HepG2 (cell line): Measurements from ENCODE around the gene TUBA4B. TPM values are rescaled to one million over a fixed set of nuclear protein-coding genes. Genes with fewer than 3 reads are reported as not detected.

Source experiments
- ATF7-NPFF ChIP-seq: sonication (generic); formaldehyde crosslinking; IDR thresholded peaks from 2 replicates; pipeline ENCODE4 v1.8.1; 2023; ENCODE audit warnings: mild to moderate bottlenecking, low read depth, missing genetic modification reagents, moderate library complexity
- CBX1 ChIP-seq: IDR thresholded peaks from one replicate; pipeline ENCODE4 v1.6.1; 2016; ENCODE audit warnings: antibody characterized with exemption, low read depth
- DRAP1 ChIP-seq: IDR thresholded peaks from 2 replicates; pipeline ENCODE4 v1.6.1; 2016; ENCODE audit warnings: missing genetic modification reagents, missing compliant biosample characterization
- GPBP1L1 ChIP-seq: sonication (generic); formaldehyde crosslinking; IDR thresholded peaks from 2 replicates; pipeline ENCODE4 v1.5.0; 2020; ENCODE audit warnings: mild to moderate bottlenecking, missing genetic modification reagents
- KAT8 ChIP-seq: IDR thresholded peaks from 2 replicates; pipeline ENCODE4 v1.6.1; 2016; ENCODE audit warnings: missing genetic modification reagents, missing compliant biosample characterization
- KDM1A ChIP-seq: IDR thresholded peaks from 2 replicates; pipeline ENCODE4 v1.6.1; 2016; ENCODE audit warnings: missing compliant biosample characterization
- MED13 ChIP-seq: sonication (generic); formaldehyde crosslinking; IDR thresholded peaks from 2 replicates; pipeline ENCODE4 v1.5.0; 2020; ENCODE audit warnings: missing genetic modification reagents
- PTBP1 ChIP-seq: fragments of 200-400 bp; formaldehyde crosslinking; IDR thresholded peaks from 2 replicates; pipeline ENCODE4 v1.6.1; 2018; ENCODE audit warnings: low read length, low read depth; ENCODE audit not compliant: poor library complexity, severe bottlenecking
- SMAD3 ChIP-seq: sonication (generic); formaldehyde crosslinking; IDR thresholded peaks from 2 replicates; pipeline ENCODE4 v1.4.0; 2020; ENCODE audit warnings: missing genetic modification reagents
- ZFP90 ChIP-seq: sonication (generic); formaldehyde crosslinking; IDR thresholded peaks from 2 replicates; pipeline ENCODE4 v1.8.0; 2022; ENCODE audit warnings: missing genetic modification reagents, mild to moderate bottlenecking, inconsistent platforms, borderline replicate concordance
- ZNF235 ChIP-seq: sonication (generic); formaldehyde crosslinking; IDR thresholded peaks from 2 replicates; pipeline ENCODE4 v1.8.1; 2023; ENCODE audit warnings: mild to moderate bottlenecking, missing genetic modification reagents, borderline replicate concordance
- ZNF263 ChIP-seq: sonication (generic); formaldehyde crosslinking; IDR thresholded peaks from 2 replicates; pipeline ENCODE4 v1.4.0; 2020; ENCODE audit warnings: missing genetic modification reagents
- ZNF556 ChIP-seq: sonication (generic); formaldehyde crosslinking; IDR thresholded peaks from 2 replicates; pipeline ENCODE4 v1.4.0; 2020; ENCODE audit warnings: mild to moderate bottlenecking, missing genetic modification reagents, borderline replicate concordance
- ZNF589 ChIP-seq: sonication (generic); formaldehyde crosslinking; conservative IDR thresholded peaks from 2 replicates; pipeline ENCODE4 v1.8.0; 2022; ENCODE audit warnings: mild to moderate bottlenecking, moderate library complexity, missing genetic modification reagents
- ZNF850 ChIP-seq: sonication (generic); formaldehyde crosslinking; conservative IDR thresholded peaks from 2 replicates; pipeline ENCODE4 v1.9.0; 2021; ENCODE audit warnings: mild to moderate bottlenecking, missing genetic modification reagents
- ZNF878 ChIP-seq: sonication (generic); formaldehyde crosslinking; IDR thresholded peaks from 2 replicates; pipeline ENCODE4 v1.8.1; 2023; ENCODE audit warnings: mild to moderate bottlenecking, missing genetic modification reagents, moderate library complexity
- ZNF883 ChIP-seq: sonication (generic); formaldehyde crosslinking; IDR thresholded peaks from 2 replicates; pipeline ENCODE4 v1.5.1; 2020; ENCODE audit warnings: mild to moderate bottlenecking, missing genetic modification reagents; ENCODE audit errors: not compliant biosample characterization
- polyA plus RNA-seq, 8 experiments: library from polyadenylated mRNA; depleted of rRNA in 3 of 8; stranded (reverse) in 7 of 8; unstranded in 1 of 8; fragments of >200 nt; fragmentation: Illumina TruSeq in 4 of 8; extraction: Trizol in 4 of 8; gene quantifications; 2 replicates each; pipeline versions ENCODE4 v1.2.1 to v1.2.3, GENCODE V29; 2011 to 2016; ENCODE audit warnings: low read depth in 4 of 8, missing spikeins in 1 of 8, mixed read lengths in 1 of 8; ENCODE audit not compliant: insufficient read depth in 1 of 8
- total RNA-seq, 5 experiments: library from RNA; depleted of rRNA; stranded (reverse); fragments of >200 nt; fragmentation: Illumina TruSeq; extraction: Trizol; gene quantifications; 2 replicates each; pipeline ENCODE4 v1.2.3, GENCODE V29; 2016; ENCODE audit warnings: low read depth in 1 of 5
- TF ChIP-seq, protein P1 (sequence below): conservative IDR thresholded peaks from 2 replicates; pipeline ENCODE4 v1.6.1; 2018; ENCODE audit warnings: missing genetic modification reagents
- TF ChIP-seq, protein P2 (sequence below), 2 experiments: fragments of 450-650 bp in 1 of 2; sonication (generic) in 1 of 2; formaldehyde crosslinking; IDR thresholded peaks; 2 replicates each; pipeline versions ENCODE4 v1.5.0 to v1.8.0; 2020 to 2022; ENCODE audit warnings: mild to moderate bottlenecking in 1 of 2, missing genetic modification reagents in 1 of 2
- TF ChIP-seq, protein P3 (sequence below): sonication (generic); formaldehyde crosslinking; IDR thresholded peaks from 2 replicates; pipeline ENCODE4 v1.9.0; 2021; ENCODE audit warnings: missing genetic modification reagents, borderline replicate concordance
- TF ChIP-seq, protein P4 (sequence below): sonication (generic); formaldehyde crosslinking; IDR thresholded peaks from 2 replicates; pipeline ENCODE4 v1.4.0; 2020; ENCODE audit warnings: missing genetic modification reagents; ENCODE audit errors: not compliant biosample characterization

Gene TUBA4B
- total and polyA plus RNA-seq, 2 of the 13 experiments (the other 11 are each of a cell fraction or from before 2014, with no cell fraction given), result 0.18 to 0.22 TPM

- TF ChIP-seq, protein P1, sequence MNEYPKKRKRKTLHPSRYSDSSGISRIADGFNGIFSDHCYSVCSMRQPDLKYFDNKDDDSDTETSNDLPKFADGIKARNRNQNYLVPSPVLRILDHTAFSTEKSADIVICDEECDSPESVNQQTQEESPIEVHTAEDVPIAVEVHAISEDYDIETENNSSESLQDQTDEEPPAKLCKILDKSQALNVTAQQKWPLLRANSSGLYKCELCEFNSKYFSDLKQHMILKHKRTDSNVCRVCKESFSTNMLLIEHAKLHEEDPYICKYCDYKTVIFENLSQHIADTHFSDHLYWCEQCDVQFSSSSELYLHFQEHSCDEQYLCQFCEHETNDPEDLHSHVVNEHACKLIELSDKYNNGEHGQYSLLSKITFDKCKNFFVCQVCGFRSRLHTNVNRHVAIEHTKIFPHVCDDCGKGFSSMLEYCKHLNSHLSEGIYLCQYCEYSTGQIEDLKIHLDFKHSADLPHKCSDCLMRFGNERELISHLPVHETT, result 0 out of 2 replicates have a peak, but pooled peaks have one; percentile 47
- TF ChIP-seq, protein P2, sequence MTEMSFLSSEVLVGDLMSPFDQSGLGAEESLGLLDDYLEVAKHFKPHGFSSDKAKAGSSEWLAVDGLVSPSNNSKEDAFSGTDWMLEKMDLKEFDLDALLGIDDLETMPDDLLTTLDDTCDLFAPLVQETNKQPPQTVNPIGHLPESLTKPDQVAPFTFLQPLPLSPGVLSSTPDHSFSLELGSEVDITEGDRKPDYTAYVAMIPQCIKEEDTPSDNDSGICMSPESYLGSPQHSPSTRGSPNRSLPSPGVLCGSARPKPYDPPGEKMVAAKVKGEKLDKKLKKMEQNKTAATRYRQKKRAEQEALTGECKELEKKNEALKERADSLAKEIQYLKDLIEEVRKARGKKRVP (CRISPR knock-in tag; IDR thresholded peaks at IDR 0.05), result peak in 1 of 2 experiments; percentile 88; a peak in 2 of 4 replicates
- no peak for TF ChIP-seq ZNF878 (CRISPR knock-in tag)
- TF ChIP-seq ZNF589 (CRISPR knock-in tag), result no peak
- peak; percentile 95; the same call in 1 of the 2 replicates for TF ChIP-seq ZFP90 (CRISPR knock-in tag)
- TF ChIP-seq ZNF263 (CRISPR knock-in tag), result peak; percentile 55; the same call in 1 of the 2 replicates
- TF ChIP-seq, protein P3, sequence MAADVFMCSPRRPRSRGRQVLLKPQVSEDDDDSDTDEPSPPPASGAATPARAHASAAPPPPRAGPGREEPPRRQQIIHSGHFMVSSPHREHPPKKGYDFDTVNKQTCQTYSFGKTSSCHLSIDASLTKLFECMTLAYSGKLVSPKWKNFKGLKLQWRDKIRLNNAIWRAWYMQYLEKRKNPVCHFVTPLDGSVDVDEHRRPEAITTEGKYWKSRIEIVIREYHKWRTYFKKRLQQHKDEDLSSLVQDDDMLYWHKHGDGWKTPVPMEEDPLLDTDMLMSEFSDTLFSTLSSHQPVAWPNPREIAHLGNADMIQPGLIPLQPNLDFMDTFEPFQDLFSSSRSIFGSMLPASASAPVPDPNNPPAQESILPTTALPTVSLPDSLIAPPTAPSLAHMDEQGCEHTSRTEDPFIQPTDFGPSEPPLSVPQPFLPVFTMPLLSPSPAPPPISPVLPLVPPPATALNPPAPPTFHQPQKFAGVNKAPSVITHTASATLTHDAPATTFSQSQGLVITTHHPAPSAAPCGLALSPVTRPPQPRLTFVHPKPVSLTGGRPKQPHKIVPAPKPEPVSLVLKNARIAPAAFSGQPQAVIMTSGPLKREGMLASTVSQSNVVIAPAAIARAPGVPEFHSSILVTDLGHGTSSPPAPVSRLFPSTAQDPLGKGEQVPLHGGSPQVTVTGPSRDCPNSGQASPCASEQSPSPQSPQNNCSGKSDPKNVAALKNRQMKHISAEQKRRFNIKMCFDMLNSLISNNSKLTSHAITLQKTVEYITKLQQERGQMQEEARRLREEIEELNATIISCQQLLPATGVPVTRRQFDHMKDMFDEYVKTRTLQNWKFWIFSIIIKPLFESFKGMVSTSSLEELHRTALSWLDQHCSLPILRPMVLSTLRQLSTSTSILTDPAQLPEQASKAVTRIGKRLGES, result peak; percentile 28; the same call in 1 of the 2 replicates
- peak; percentile 88 for TF ChIP-seq ZNF883 (CRISPR knock-in tag)
- TF ChIP-seq PTBP1, result peak; percentile 52
- TF ChIP-seq MED13 (CRISPR knock-in tag), result no peak
- TF ChIP-seq KDM1A (CRISPR knock-in tag), result no peak
- no peak for TF ChIP-seq GPBP1L1
- TF ChIP-seq ZNF850, result 0 out of 2 replicates have a peak, but pooled peaks have one; percentile 38
- TF ChIP-seq KAT8, result peak; percentile 88
- TF ChIP-seq ZNF235 (CRISPR knock-in tag), result no peak
- TF ChIP-seq DRAP1 (CRISPR knock-in tag), result peak; percentile 86
- TF ChIP-seq SMAD3 (CRISPR knock-in tag), result peak; percentile 82; the same call in 1 of the 2 replicates
- TF ChIP-seq ATF7-NPFF (CRISPR knock-in tag), result peak; percentile 48; the same call in 1 of the 2 replicates
- TF ChIP-seq ZNF556 (CRISPR knock-in tag), result peak; percentile 17; the same call in 1 of the 2 replicates
- TF ChIP-seq CBX1, result peak; percentile 59
- TF ChIP-seq, protein P4, sequence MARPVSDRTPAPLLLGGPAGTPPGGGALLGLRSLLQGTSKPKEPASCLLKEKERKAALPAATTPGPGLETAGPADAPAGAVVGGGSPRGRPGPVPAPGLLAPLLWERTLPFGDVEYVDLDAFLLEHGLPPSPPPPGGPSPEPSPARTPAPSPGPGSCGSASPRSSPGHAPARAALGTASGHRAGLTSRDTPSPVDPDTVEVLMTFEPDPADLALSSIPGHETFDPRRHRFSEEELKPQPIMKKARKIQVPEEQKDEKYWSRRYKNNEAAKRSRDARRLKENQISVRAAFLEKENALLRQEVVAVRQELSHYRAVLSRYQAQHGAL (CRISPR knock-in tag), result no peak
Observed at GRCh38 chr2:219229305-219230058, 23.6 kb upstream of the TUBA4B start, which contains the start of the genes ANKZF1 and ATG9A (continued).
